DOHH2 (cell line): ENCODE data around the gene AXIN1.
"Not testable (repeated sequence)": the region's sequence is repeated elsewhere in the genome, so short reads cannot be mapped to it uniquely, and the experiment has no call there.

Source experiments
- H3F3A ChIP-seq: fragments of 200-600 bp; sonication (generic), shearing (Covaris generic); 2 replicates; pipeline ENCODE4 v1.6.0; 2016; ENCODE audit warnings: antibody characterized with exemption, mild to moderate bottlenecking; ENCODE audit not compliant: control insufficient read depth, insufficient read depth
- H3K27ac ChIP-seq: fragments of 200-600 bp; sonication (generic); 2 replicates; pipeline ENCODE4 v1.5.1; 2014; ENCODE audit warnings: low read depth, mild to moderate bottlenecking, low read length, moderate library complexity
- H3K27me3 ChIP-seq: fragments of 200-600 bp; sonication (generic); 2 replicates; pipeline ENCODE4 v1.6.1; 2014; ENCODE audit warnings: mild to moderate bottlenecking, low read length, mixed read lengths; ENCODE audit not compliant: control insufficient read depth
- H3K36me3 ChIP-seq: fragments of 200-600 bp; sonication (generic); 2 replicates; pipeline ENCODE4 v1.6.1; 2014; ENCODE audit warnings: mild to moderate bottlenecking, low read length, moderate library complexity, mixed read lengths; ENCODE audit not compliant: control insufficient read depth
- H3K4me1 ChIP-seq: fragments of 200-600 bp; sonication (generic); 2 replicates; pipeline ENCODE4 v1.6.1; 2014; ENCODE audit warnings: mild to moderate bottlenecking, low read length, mixed read lengths; ENCODE audit not compliant: control insufficient read depth
- H3K4me2 ChIP-seq: fragments of 200-600 bp; sonication (generic); 2 replicates; pipeline ENCODE4 v1.6.0; 2014; ENCODE audit warnings: mild to moderate bottlenecking, low read length, moderate library complexity
- H3K4me3 ChIP-seq: fragments of 200-600 bp; sonication (generic); 2 replicates; pipeline ENCODE4 v1.5.1; 2014; ENCODE audit warnings: mild to moderate bottlenecking, low read length, mixed read lengths
- H3K79me2 ChIP-seq: fragments of 200-600 bp; sonication (generic); 2 replicates; pipeline ENCODE4 v1.6.1; 2014; ENCODE audit warnings: mild to moderate bottlenecking, low read length, mixed read lengths; ENCODE audit not compliant: control insufficient read depth
- H3K9me2 ChIP-seq: fragments of 200-600 bp; sonication (generic); replicated peaks from 2 replicates; pipeline ENCODE4 v1.6.1; 2014; ENCODE audit warnings: mild to moderate bottlenecking, low read length, mixed read lengths; ENCODE audit not compliant: control insufficient read depth
- H3K9me3 ChIP-seq: fragments of 200-600 bp; sonication (generic); 2 replicates; pipeline ENCODE4 v1.6.1; 2014; ENCODE audit warnings: antibody characterized with exemption, low read length, mixed read lengths; ENCODE audit not compliant: control insufficient read depth, insufficient read depth
- H4K20me1 ChIP-seq: fragments of 200-600 bp; sonication (generic); 2 replicates; pipeline ENCODE4 v1.6.0; 2014; ENCODE audit warnings: low read depth, mild to moderate bottlenecking, antibody characterized with exemption, low read length, moderate library complexity; ENCODE audit not compliant: control insufficient read depth, insufficient read depth
- CTCF ChIP-seq: fragments of 200-600 bp; sonication (generic); IDR thresholded peaks from one replicate; pipeline ENCODE4 v1.5.1; 2014; ENCODE audit warnings: antibody characterized with exemption, mild to moderate bottlenecking, low read depth, low read length; ENCODE audit not compliant: poor library complexity, severe bottlenecking
- EZH2phosphoT487 ChIP-seq: fragments of 200-600 bp; sonication (generic); IDR thresholded peaks from 2 replicates; pipeline ENCODE4 v1.6.1; 2017; ENCODE audit warnings: borderline replicate concordance, mild to moderate bottlenecking, antibody characterized with exemption, low read length, moderate library complexity, mixed read lengths

AXIN1 gene

GRCh38 chr16:349211-349610 is 3.3 kb downstream of the AXIN1 start:
- Histone ChIP-seq H3K4me3 (peak overlapping the region; percentile 0; the same call in 1 of the 2 replicates), H3K36me3 (peaks cover 39% of the 10 kb centered on the region)

GRCh38 chr16:348495-348894 is 4.0 kb downstream of the AXIN1 start:
- H3K9me3 ChIP-seq, H4K20me1 ChIP-seq, H3K9me2 ChIP-seq, H3K4me2 ChIP-seq, H3K4me3 ChIP-seq, H3F3A ChIP-seq, H3K27me3 ChIP-seq, H3K27ac ChIP-seq: not testable (repeated sequence)
- peaks cover 35% of the 10 kb centered on the region for H3K4me1 ChIP-seq
- H3K36me3 ChIP-seq = peaks cover 39% of the 10 kb centered on the region
- peaks cover 84% of the 10 kb centered on the region for H3K79me2 ChIP-seq

More at GRCh38 chr16:349211-349610, 3.3 kb downstream of the AXIN1 start:
- Histone ChIP-seq H3K4me1 (peaks cover 35% of the 10 kb centered on the region), H3F3A (no peaks in the 10 kb centered on the region), H3K79me2 (peaks cover 77% of the 10 kb centered on the region), H3K9me2 (no peaks in the 10 kb centered on the region), H3K27ac (no peak overlapping the region), H3K9me3 (no peaks in the 10 kb centered on the region), H3K27me3 (no peaks in the 10 kb centered on the region), H3K4me2 (peak overlapping the region; percentile 12), H4K20me1 (peaks cover 5% of the 10 kb centered on the region)
- TF ChIP-seq EZH2phosphoT487 (no peak), CTCF (no peak)

GRCh38 chr16:347203-347602 is 5.3 kb downstream of the AXIN1 start:
- Histone ChIP-seq H3K4me1 (peaks cover 32% of the 10 kb centered on the region), H3K79me2 (peaks cover 97% of the 10 kb centered on the region), H3K27me3 (no peaks in the 10 kb centered on the region), H3K9me2 (no peaks in the 10 kb centered on the region), H3K36me3 (peaks cover 46% of the 10 kb centered on the region), H4K20me1 (peaks cover 5% of the 10 kb centered on the region), H3F3A (no peaks in the 10 kb centered on the region), H3K4me3 (no peak overlapping the region), H3K9me3 (no peaks in the 10 kb centered on the region), H3K4me2 (no peak overlapping the region), H3K27ac (no peak overlapping the region)
- TF ChIP-seq CTCF (no peak), EZH2phosphoT487 (no peak)

- TF ChIP-seq CTCF (no peak), EZH2phosphoT487 (no peak)
- H3K4me1 ChIP-seq = peaks cover 32% of the 10 kb centered on the region
- H3K79me2 ChIP-seq = peaks cover 96% of the 10 kb centered on the region
Measured at GRCh38 chr16:346587-346986, 5.9 kb downstream of the AXIN1 start.

More at GRCh38 chr16:346587-346986, 5.9 kb downstream of the AXIN1 start:
- H3K9me3 ChIP-seq = no peaks in the 10 kb centered on the region
- no peaks in the 10 kb centered on the region for H3F3A ChIP-seq
- peaks cover 46% of the 10 kb centered on the region for H3K36me3 ChIP-seq
- peaks cover 5% of the 10 kb centered on the region for H4K20me1 ChIP-seq
- no peak overlapping the region for H3K4me3 ChIP-seq
- no peak overlapping the region for H3K27ac ChIP-seq
- H3K9me2 ChIP-seq = no peaks in the 10 kb centered on the region
- no peak overlapping the region for H3K4me2 ChIP-seq
- no peaks in the 10 kb centered on the region for H3K27me3 ChIP-seq
